GM18907 (cell line): Measurements from ENCODE around the gene CTNNBL1.
"Not testable (repeated sequence)": the region's sequence is repeated elsewhere in the genome, so short reads cannot be mapped to it uniquely, and the experiment has no call there.

ENCODE experiments used
- ATAC-seq: cut with Tn5 transposase; IDR thresholded peaks from one replicate; pipeline ENCODE4 v1.9.1; 2021; ENCODE audit warnings: mild to moderate bottlenecking, moderate library complexity; ENCODE audit not compliant: unreplicated experiment

The CTNNBL1 gene

DNA sequence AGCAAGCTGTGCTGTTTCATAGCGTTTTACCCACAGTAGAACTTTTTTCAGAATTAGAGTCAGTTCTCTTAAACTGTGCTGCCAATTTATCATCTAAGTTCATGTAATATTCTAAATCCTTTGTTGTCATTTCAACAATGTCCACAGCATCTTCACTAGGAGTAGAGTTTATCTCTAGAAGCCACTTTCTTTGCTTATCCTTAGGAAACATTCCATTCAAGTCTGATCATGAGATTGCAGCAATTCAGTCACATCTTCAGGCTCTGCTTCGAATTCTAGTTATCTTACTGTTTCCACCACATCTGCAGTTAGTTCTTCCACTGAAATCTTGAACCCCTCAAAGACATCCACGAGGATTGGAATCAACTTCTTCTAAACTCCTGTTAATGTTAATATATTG lies 12.5 kb downstream of the CTNNBL1 start:
- ATAC-seq, result no peak

DNA sequence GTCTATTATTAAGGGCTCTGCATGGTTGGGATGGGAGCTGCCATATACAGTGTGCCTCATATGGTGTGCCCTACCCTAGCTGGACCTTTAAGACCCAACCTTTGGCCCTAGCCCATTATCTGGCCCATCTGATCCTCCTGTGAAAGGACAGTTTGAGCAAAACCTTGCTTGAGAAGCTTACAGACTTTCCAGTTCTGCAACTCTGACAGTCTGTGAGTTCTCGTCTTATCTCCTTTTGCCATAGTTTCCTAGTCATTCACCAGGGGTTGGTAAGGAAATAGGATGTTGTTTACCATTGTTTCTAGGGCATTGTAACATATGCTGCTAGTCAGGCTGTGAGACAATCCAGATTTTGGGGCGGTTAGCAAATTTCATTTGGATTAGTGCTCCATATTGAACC lies 17.2 kb downstream of the CTNNBL1 start:
- ATAC-seq, result no peak

DNA sequence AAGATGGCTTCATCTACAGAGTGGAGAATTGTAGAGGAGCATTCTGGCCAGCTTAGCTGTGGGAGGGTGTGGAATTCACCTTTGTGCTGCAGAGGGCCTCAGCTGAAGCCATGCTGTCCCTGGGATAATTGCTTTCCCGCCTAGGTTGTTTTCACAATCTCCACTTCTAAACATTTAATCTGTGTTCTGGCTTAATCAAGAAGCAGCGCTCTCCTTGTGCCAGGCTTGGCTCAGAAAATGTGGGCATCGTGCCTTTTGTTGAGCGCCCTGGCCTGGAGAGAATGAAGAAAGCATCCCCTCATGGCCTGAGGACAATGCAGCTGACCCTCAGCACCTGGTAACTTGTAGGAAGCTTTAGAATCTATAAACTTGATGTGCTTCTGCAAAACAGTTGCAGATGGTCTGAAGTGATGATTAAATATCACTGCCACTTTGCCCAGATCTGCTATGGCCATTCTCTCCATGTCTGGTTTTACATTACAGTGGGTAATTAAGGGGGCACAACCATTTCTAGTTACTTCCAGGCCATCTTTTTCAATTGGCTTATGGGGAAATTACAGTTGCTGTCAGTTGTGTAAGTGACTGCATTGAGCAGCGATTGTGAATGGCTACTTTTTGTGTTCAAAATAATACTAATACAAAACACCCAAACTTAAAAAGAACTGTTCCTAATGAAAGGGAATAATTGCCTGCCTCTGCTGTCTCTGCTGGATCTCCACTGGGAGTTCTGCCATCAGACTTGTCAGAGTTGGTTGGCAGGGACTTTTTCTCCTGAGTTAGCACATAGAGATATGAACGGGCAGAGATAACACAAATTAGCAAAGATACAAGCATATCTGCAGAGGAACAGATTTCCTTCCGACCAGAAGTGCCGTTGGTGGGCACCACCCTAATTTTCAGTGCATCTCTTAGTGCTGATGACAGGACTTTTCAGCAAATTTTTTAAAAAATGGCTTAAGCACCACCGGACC lies 18.4 kb downstream of the CTNNBL1 start:
- no peak for ATAC-seq

DNA sequence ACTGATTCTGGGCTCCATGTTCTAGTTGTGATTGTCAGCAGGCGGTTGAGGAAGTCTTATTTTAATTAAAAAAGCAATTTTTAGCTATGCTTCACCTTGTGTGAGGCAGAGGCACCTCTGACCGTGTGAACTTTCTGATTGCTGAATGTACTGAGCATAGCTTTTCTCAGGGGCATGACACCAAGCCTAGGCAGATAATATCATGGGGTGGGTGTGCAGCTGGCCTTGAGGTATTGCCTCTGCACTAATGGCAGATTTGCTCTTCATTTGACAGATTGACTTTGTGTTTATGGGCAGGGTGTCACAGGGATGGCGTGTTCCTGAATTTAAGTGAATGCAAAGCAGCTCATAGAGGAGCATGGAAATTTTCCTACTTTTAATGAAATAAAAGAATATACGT lies 19.6 kb downstream of the CTNNBL1 start:
- no peak for ATAC-seq

DNA sequence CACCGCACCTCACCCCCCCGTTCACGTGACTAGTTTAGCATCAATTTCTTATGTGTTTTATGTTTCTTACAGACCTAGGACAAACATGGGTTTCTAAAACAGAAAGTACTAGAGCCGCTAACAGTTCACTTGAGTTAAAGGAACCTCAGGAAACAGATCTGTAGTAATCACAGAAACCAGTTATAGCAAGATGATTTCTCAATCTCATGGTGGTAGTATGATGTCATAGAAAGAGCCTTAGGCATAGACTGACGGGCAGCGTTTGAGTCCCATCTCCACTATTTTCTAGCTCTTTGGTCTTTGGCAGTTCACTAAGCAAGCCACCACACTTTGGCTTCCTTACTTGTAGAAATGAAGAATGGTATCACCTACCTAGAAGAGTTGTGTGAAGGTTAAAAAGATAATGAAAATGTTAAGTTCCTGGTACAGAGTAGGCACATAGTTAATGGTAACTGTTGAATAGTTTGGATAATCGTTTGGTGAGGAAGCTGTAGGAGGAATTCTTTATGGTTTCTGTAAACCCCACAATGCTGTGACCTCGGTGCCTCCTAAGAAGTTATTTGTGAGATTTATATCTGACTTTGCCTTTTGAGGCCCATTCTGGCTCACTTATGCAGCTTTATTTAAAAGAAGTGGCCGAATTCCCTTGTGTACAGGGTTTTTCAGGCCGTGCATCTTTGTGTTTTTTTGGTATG lies 21.3 kb downstream of the CTNNBL1 start:
- ATAC-seq, result no peak

DNA sequence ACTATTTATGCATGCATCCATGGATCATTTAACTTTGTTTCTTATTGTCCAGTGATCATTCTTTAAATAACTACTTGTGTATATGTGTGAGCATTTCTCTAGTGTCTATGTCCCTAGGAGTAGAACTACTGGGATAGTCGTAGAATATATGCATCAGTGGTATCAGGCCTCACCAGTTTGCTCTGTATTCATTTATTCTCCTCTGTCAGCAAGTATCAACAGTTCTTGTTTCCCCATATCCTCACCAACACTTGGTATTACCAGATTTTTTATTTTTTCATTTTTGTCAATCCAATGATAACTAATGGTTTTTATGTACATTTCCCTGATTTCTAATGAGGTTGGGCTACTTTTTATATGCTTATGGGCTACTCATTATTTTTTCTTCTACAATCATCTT lies 27.9 kb downstream of the CTNNBL1 start:
- ATAC-seq, result no peak

DNA sequence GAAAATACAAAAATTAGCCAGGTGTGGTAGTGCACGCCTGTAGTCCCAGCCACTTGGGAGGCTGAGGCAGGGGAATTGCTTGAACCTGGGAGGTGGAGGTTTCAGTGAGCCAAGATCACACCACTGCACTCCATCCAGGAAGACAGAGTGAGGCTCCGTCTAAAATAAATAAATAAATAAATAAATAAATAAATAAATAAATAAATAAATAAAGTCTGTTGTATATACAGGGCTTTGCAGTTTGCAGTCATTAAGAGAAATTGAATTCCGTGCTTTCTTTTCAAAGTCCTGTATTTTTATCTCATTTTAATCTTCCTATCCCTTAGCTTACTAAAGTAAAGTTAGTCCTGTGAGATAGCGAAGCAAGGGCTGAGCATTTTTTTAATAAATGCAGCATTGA lies 28.5 kb downstream of the CTNNBL1 start:
- not testable (repeated sequence) for ATAC-seq

DNA sequence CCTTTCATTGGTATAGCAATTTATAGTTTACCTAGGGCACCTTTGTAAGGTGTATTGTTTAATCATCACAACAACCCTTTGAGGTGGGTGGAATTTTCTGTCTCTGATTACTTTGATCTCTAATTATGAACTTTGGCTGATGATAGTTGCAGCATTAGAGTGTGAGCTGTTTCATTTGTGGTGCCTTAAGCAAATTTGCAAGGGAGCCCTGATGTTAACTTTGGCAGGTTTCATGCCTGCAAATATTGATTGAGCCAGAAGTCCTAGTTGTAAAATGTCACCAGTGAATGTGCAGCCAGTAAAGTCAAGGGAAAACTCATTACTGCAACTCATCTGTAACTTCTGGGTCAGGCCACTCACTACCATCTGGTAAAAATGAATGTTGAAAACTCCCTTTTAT lies 29.8 kb downstream of the CTNNBL1 start:
- no peak for ATAC-seq

DNA sequence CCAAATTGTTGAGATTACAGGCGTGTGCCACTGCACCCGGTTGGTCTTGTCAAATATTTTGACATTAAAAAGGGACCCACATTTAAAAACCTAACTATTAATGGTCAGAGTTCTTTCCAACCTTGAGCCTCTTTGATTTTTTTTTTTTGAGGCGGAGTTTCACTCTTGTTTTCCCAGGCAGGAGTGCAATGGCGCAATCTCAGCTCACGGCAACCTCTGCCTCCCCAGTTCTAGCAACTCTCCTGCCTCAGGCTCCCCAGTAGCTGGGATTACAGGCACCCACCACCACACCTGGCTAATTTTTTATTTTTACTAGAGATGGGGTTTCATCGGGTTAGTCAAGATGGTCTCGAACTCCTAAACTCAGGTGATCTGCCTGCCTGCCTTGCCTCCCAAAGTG lies 31.3 kb downstream of the CTNNBL1 start:
- ATAC-seq, result no peak

DNA sequence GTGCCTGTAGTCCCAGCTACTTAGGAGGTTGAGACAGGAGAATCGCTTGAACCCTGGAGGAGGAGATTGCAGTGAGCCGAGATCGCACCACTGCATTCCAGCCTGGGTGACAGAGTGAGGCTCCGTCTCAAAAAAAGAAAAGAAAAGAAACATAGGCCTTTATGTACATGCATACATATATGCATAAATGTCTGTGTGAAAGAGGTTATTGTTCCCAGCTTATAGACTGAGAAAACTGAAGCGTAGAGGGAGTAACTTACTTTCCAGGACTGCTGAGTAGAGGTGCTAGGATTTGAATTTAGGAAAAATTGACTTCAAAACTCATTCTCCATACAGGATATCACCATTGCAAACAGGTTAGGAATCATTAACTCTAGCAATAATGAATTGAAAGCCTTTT lies 32.0 kb downstream of the CTNNBL1 start:
- ATAC-seq, result no peak

DNA sequence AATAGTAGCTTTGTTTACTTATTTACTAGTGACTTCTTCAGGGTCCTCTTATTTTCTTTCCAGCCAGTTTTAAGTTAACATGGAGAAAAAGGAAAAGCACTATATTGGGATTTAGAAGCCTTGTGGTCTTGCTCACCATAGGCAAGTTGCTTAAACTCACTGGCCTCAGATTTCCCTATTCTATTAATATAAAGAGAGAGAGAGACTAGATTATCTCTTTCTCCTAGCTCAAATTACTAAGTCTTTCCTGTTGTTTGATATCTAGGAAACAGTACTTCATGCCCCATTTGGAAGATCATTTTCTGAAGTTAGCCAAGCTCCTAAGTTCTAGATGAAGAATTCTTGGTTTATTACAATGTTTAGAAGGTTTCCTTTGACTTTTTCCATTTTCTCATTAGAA lies 32.5 kb downstream of the CTNNBL1 start:
- no peak for ATAC-seq

DNA sequence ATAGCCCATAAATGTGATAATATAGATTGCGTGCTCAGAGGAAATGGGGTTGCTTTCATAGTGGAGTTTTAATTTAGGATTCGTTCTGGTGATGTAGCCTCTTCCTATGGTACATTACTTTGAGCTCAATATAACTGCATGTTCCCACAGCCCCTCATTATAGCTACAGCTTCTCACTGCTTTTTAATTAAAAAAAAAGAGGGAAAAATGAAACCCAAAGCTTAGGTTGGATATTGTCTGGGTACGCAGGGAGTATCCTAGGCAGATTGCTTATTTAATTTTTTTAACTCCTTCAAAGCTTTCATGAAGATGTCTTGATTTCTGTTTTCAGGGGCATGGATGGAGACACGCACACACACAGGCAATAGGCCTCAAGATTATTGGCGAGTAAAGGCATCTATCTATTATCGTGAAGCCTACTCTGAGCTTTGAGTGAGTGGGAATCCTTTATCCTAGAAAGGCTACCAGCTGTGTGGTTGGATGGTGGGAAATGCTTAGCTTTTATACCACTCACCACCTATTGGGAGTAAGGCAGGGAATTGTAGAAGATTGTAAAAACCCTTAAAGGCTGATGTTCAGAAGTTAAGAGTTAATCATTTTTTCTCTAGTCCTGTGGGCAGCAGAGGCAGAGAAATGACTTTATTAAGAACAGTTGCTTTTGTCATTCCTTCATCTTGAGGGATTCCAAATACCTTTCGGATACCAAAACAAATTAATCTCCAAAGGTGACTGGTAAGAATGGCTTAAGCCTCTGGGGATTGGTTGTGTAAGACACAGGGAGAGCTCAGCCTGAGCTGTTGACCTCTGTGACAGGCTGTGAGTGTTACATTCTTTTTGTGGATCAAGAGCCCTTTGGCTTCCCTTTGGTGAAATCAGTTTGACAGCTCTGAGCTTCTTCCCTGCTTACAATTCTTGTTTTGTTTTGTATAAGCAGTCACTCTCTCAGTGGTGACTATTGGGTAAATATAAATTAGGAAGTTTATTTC lies 33.4 kb downstream of the CTNNBL1 start:
- ATAC-seq, result no peak

DNA sequence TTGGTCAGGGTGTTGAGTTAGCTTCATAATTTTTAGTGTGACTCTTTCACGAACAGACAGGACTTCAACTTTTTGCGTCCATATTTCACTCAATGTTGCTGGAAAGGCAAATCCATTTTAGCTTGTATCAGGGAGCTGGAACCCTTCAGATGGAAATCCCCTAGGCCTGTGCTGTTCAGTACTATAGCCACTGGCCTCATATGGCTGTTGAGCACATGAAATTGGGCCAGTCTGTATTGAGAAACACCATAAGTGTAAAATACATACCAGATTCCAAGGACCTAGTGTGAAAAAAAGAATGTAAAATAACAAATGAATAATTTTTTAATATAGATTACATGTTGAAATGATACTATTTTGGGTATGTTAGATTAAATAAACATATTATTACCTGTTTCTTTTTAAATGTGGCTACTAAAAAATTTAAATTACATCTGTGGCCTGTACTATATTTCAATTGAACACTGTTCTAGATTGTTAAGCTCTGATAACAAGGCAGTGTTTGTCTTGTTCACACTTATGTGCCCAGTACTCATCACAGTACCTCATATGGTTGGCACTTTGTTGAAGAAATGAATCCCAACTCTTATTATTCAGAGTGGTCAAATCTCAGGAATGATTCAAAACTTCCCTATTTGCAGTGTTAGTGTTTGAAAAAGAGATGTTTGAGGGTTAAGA lies 34.3 kb downstream of the CTNNBL1 start:
- no peak for ATAC-seq

DNA sequence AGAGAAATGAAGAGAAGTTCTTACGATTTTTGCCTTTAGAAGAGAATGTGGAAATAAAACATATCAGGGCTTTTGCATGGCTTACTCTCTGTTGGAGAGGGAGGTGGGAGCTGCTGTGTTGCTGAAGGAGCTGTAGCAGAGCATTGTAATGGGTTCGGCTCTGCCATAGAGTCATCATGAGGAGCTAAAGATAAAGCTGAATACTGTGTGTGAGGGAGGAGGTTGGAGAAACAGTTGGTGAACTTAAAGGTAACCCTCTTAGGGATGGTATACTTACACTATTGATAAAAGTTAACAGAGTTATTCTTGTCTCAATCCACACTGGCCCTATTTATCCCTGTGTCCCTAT lies 34.8 kb downstream of the CTNNBL1 start:
- ATAC-seq, result no peak

DNA sequence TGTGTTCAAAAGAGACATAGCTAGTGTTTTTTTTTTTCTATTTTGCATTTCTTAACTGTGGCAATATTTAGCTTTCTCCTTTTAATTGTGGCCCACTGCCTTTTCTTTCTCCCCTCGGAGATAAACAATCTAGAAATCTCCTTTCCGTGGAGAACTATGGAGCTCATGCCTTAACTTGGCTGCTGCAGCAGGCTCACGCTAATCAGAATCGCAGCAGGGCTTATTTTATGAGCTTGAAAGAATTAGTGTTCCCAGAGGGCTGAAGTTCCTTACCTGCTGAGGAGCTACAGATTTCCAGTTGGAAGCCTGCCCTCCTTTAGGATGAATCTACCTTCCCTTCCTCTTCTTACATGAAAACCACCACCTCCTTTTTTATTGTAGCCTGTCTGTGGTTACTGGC lies 35.6 kb downstream of the CTNNBL1 start:
- no peak for ATAC-seq

DNA sequence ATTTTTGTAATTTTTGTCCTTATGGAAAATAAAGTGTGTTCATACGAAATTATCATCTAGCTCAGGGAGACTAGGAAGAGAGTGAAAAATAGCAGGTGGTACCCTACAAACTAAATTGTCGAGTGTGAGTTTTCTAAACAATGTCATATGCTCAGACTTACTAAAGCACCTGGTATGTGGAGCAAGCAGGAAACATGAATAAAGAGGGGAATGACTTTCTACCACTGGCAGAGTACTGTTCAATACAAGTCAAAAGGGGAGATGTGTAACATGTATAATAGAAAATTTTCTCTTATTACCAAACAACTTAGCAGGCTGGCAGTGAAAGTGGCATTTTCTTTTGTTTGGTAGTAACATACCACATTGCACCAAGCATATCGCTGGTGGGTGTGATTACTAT lies 36.1 kb downstream of the CTNNBL1 start:
- no peak for ATAC-seq

DNA sequence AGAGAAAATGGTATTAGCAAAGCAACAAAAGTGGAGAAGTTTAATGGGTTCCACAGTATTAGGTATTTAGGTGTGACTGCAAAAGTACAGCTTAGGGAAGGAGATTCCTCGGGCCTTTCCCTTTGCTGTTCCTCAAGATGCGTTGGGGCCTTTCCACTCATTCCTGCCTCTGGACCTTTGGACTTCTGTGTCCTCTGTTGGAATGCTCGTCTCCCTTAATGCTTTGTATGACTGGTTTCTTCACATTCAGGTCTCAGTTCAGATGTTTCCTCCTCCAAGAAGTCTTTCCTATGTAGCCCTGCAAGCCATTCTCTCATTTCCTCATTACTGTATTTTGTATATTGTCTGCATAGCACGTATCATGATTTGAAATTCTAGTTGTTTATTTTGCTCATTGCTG lies 39.6 kb downstream of the CTNNBL1 start:
- no peak for ATAC-seq

DNA sequence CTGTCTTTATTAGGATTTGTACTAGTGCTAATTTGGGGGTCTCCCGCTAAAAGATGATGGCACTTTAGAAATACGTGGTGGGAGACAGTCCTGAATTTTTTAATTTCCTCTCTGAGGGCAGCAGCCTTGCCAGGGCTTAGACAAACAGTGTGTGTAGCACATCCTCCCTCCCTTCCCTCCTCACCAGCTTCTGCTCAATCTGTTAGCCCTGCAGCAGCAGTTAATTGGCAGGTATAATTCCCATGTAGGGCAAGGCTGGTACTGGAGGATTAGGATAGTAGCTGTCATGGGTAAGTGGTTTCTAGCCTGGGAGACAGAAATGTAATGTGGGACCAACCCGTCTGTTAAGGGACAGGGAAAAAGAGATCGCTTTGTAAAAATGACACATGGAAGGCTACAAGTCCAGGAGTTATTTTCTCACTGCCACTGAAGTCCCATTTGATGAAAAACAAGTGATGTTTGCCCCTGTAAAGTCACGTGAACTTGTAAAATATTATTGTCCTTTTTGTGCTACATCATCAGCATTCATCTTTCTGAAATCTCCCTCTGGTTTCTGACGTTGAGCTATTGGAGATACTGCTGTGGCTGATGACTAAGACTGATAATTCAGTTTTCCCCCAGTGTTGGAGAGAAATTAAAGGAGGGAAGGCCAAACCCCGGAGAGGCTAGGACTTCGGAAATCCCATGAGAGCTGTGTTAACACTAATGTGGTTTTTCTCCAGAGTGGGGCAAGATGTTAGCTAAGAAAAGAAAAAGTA lies 40.6 kb downstream of the CTNNBL1 start:
- ATAC-seq, result no peak

DNA sequence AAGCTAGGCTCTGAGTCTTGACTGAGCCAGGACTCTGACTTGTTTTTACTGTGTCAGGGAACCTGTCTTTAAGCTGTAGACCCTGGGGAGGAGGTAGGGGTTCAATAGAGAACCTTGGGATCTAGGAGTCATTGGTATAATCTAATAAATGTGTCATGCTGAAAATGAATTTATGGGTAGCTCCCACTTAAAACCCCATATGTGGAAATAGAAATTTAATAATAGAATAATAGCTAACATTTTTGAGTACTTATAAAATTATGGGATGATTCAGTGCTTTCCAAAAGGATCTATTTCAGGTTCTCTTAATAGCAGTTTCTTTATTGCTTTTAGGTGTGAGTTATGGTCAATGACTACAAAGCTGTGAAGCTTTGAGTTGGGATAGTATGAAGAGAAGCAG lies 41.7 kb downstream of the CTNNBL1 start:
- ATAC-seq, result no peak

DNA sequence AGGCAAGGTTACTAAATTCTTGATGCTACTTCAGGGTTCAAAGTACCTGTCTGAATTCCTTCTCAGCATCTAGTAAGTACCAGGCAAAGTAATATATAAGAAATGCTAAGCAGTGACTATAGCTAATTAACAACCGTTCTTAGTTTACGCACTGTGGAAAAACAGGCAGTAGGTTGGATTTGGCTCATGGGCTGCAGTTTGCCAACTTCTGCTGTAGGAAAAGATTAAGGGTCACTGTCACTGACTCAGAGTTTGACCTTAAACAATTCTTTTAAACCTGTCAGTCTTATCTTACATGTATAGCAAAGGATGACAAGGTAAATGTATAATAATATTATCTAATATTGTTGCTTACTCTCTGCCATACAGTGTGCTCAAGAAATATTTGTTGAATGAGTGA lies 42.3 kb downstream of the CTNNBL1 start:
- ATAC-seq, result no peak
